A673 (cell line): Measurements from ENCODE around the gene PDCD10. TPM values are rescaled to one million over a fixed set of nuclear protein-coding genes. Genes with fewer than 3 reads are reported as not detected.

Source experiments
- BruUV-seq: library from RNA; stranded (reverse); fragments of 400-500 nt; replicated peaks from 2 replicates; lab custom pipeline; 2021; lab: Mats Ljungman, UMichigan
- CTCF ChIA-PET: fragments of 300-600 bp; sonication (Branson Sonifier 250); formaldehyde crosslinking; loops from one replicate; lab custom pipeline; 2022; ENCODE audit warnings: antibody characterized with exemption; lab: Charles Lee
- POLR2A ChIA-PET: fragments of 300-600 bp; sonication (Branson Sonifier 250); formaldehyde crosslinking; loops from one replicate; lab custom pipeline; 2022; ENCODE audit warnings: antibody characterized with exemption; ENCODE audit not compliant: low non-redundant PET; lab: Charles Lee
- DNase-seq: peaks from one replicate; pipeline ENCODE4 v3.0.0-alpha.2; 2015; ENCODE audit warnings: low spot score
- H3K27ac ChIP-seq: fragments of 200-600 bp; sonication (generic); 2 replicates; pipeline ENCODE4 v1.5.1; 2016; ENCODE audit warnings: mixed run types, low read depth, mild to moderate bottlenecking, mixed read lengths, antibody characterized with exemption, low read length; ENCODE audit not compliant: poor library complexity, severe bottlenecking
- H3K27me3 ChIP-seq: fragments of 200-600 bp; sonication (generic); replicated peaks from 2 replicates; pipeline ENCODE4 v1.6.1; 2017; ENCODE audit warnings: mixed run types, low read depth, mild to moderate bottlenecking, mixed read lengths, antibody characterized with exemption, low read length; ENCODE audit not compliant: insufficient read depth, poor library complexity
- H3K36me3 ChIP-seq: fragments of 200-600 bp; sonication (generic); 2 replicates; pipeline ENCODE4 v1.6.1; 2016; ENCODE audit warnings: mixed run types, mild to moderate bottlenecking, mixed read lengths, antibody characterized with exemption, low read length; ENCODE audit not compliant: insufficient read depth, poor library complexity, severe bottlenecking
- H3K4me1 ChIP-seq: fragments of 200-600 bp; sonication (generic); 2 replicates; pipeline ENCODE4 v1.6.1; 2017; ENCODE audit warnings: mixed run types, mild to moderate bottlenecking, mixed read lengths, antibody characterized with exemption, low read length; ENCODE audit not compliant: insufficient read depth, poor library complexity, severe bottlenecking
- H3K4me3 ChIP-seq: fragments of 200-600 bp; sonication (generic); 2 replicates; pipeline ENCODE4 v1.5.1; 2016; ENCODE audit warnings: low read depth, mixed run types, mild to moderate bottlenecking, mixed read lengths, low read length; ENCODE audit not compliant: poor library complexity, severe bottlenecking
- H3K9me3 ChIP-seq: fragments of 200-600 bp; sonication (generic); 2 replicates; pipeline ENCODE4 v1.6.1; 2016; ENCODE audit warnings: mixed run types, low read depth, mild to moderate bottlenecking, mixed read lengths, antibody characterized with exemption, low read length; ENCODE audit not compliant: poor library complexity, severe bottlenecking
- CTCF ChIP-seq: fragments of 300-800, 200-600 bp; sonication (generic); conservative IDR thresholded peaks from 2 replicates; pipeline ENCODE4 v1.5.1; 2017; ENCODE audit warnings: low read depth, mild to moderate bottlenecking, antibody characterized with exemption, low read length, moderate library complexity, mixed read lengths
- EZH2 ChIP-seq: fragments of 200-600 bp; sonication (generic); IDR thresholded peaks from 2 replicates; pipeline ENCODE4 v1.6.1; 2017; ENCODE audit warnings: borderline replicate concordance, low read depth, mild to moderate bottlenecking, mixed read lengths, antibody characterized with exemption, low read length; ENCODE audit not compliant: poor library complexity, severe bottlenecking
- intact Hi-C: fragments of 100-400 bp; cut with micrococcal nuclease; formaldehyde crosslinking; loops from one replicate; pipeline ENCODE4 v1.10.0; 2022; ENCODE audit not compliant: unreplicated experiment
- total RNA-seq: library from RNA; stranded (reverse); gene quantifications from 2 replicates; pipeline ENCODE4 v1.2.3, GENCODE V29; 2021

The PDCD10 gene
- total RNA-seq, 1 experiment from 2014 or later = 47.0 TPM

DNA sequence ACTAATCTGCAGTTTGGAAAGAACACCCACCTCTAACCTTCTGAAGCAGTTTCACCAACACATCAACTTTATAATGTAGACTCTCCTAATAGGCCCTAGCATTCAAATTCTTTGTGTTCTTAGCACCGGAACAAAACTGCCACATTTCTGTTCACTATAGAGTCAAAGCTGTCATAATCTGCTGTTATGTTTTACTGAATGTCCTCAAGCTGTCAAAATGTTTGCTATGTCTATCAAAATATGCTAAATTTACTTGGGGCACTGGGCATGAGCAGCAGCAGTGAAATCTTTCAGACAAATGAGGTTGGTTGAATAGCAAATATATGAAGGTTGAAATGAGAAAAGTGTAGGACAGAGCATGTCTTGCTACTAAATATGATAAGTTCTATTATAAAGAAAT lies 82.9 kb downstream of the PDCD10 start:
- no peaks in the 10 kb centered on the region for H3K9me3 ChIP-seq
- no TSS peak for BruUV-seq
- H3K4me1 ChIP-seq = peaks cover 11% of the 10 kb centered on the region
- POLR2A ChIA-PET = no interaction called here
- no peak overlapping the region for H3K4me3 ChIP-seq
- CTCF ChIA-PET = no interaction called here
- TF ChIP-seq CTCF (no peak), EZH2 (no peak)
- H3K36me3 ChIP-seq = no peaks in the 10 kb centered on the region
- H3K27ac ChIP-seq = no peak overlapping the region
- H3K27me3 ChIP-seq = no peaks in the 10 kb centered on the region
- intact Hi-C loops = no loop called here
- DNase-seq = no peak

GRCh38 chr3:167650459-167650858 lies 84.2 kb downstream of the PDCD10 start:
- Histone ChIP-seq H3K4me3 (no peak overlapping the region), H3K4me1 (peaks cover 11% of the 10 kb centered on the region), H3K27ac (no peak overlapping the region), H3K27me3 (no peaks in the 10 kb centered on the region), H3K36me3 (no peaks in the 10 kb centered on the region), H3K9me3 (no peaks in the 10 kb centered on the region)
- TF ChIP-seq EZH2 (no peak), CTCF (no peak)
- DNase-seq = no peak
- POLR2A ChIA-PET = no interaction called here
- BruUV-seq = no TSS peak
- intact Hi-C loops = no loop called here
- CTCF ChIA-PET = no interaction called here

DNA sequence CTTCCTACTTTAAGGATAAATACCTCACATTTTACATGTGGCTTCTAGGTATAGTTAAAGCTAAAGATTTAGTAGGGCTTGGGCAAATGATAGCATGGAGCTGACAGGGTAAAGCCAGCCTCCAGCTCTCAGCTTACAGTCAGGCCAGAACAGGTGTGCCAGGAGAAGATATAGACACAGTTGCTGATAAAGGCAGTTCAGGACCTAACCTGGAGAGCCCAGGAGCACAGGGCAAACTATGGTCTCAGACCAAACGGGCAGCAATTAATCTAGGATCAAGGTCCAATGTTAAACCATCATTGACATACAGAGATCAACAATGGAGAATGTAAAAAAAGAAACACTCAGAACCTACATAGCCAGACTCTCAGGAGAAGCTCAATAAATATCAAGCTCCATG lies 84.9 kb downstream of the PDCD10 start:
- H3K27ac ChIP-seq = no peak overlapping the region
- no peak for DNase-seq
- POLR2A ChIA-PET = no interaction called here
- H3K9me3 ChIP-seq = no peaks in the 10 kb centered on the region
- CTCF ChIA-PET = no interaction called here
- no peaks in the 10 kb centered on the region for H3K36me3 ChIP-seq
- BruUV-seq = no TSS peak
- intact Hi-C loops = no loop called here
- H3K4me3 ChIP-seq = no peak overlapping the region
- TF ChIP-seq EZH2 (no peak), CTCF (no peak)
- H3K4me1 ChIP-seq = peaks cover 11% of the 10 kb centered on the region
- H3K27me3 ChIP-seq = no peaks in the 10 kb centered on the region
